LNCAP (cell line): Measurements from ENCODE around the gene ZFHX3.

Source experiments
- TF ChIP-seq, protein P1 (sequence below): fragments of 450-650 bp; IDR thresholded peaks from 2 replicates; pipeline ENCODE4 v1.5.1; 2017; ENCODE audit warnings: mild to moderate bottlenecking

Gene ZFHX3

DNA sequence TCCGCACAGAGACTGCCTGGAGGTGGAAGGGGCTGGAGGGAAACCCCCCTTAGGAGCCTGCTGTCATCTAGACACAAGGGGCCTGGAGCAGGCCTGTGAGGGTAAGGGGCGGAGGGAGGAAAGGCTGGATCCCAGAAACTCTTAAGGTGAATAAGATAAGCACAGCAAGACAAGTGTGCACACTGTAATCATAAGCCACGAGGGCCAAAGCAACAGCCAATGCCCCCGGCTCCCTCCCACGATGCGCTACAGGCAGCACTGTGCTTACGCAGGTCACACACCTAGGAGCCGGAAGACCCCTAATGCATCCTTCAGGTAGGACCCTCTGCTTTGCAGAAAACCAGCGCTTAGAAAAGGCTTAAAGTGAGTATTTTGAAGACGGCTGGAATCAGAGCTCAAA lies 24.6 kb downstream of the ZFHX3 start:
- TF ChIP-seq, protein P1, sequence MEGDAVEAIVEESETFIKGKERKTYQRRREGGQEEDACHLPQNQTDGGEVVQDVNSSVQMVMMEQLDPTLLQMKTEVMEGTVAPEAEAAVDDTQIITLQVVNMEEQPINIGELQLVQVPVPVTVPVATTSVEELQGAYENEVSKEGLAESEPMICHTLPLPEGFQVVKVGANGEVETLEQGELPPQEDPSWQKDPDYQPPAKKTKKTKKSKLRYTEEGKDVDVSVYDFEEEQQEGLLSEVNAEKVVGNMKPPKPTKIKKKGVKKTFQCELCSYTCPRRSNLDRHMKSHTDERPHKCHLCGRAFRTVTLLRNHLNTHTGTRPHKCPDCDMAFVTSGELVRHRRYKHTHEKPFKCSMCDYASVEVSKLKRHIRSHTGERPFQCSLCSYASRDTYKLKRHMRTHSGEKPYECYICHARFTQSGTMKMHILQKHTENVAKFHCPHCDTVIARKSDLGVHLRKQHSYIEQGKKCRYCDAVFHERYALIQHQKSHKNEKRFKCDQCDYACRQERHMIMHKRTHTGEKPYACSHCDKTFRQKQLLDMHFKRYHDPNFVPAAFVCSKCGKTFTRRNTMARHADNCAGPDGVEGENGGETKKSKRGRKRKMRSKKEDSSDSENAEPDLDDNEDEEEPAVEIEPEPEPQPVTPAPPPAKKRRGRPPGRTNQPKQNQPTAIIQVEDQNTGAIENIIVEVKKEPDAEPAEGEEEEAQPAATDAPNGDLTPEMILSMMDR: no peak

DNA sequence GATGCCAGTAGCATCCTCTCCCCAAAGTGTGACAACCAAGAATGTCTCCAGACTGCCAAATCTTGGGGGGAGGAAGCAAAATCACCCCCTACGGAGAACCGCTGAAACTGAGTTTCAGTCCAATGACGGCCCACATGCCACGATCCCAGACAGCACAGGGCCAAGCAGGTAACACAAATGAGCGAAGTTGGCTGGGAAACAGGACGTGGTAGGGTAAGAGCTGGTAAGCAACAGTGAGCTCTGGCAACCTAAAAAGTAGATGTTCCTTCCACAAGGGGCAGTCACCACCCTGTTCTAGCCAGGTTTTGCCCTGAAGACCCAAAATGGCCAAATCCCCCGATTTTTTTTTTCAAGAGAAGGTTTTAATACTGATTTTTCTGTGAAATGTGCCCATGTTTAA lies 25.4 kb downstream of the ZFHX3 start:
- TF ChIP-seq, protein P1: no peak

DNA sequence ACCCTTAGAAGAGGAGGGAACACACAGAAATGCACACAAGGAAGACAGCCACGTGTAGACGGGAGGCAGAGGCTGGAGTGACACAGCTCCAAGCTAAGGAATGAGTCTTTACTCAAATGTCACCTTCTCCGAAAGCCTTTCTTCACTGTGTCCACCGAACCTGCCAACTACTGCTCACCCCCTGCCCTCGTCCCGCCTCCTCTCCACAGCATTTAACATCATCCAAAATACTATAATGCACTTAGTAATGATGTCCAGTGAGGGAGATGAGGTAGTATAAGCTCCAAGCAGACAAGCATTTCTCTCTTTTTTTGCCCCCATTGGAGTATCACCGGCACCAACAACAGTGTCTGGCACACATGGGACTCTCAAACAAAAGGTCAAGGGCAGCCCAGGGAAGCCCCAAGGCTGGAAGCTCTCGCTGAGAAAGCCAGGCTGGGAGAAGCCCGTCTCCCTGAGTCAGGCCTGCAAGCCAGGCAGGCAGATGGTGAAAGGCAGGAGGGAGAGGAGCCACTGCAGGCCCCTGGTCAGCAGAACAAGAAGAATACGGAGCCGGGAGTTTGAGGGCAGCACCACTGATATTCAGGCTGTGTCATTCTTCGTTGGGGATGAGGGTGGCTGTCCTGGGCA lies 25.9 kb downstream of the ZFHX3 start:
- TF ChIP-seq, protein P1: no peak

- TF ChIP-seq, protein P1: no peak
Observed at GRCh38 chr16:73020409-73020884, 27.5 kb downstream of the ZFHX3 start.

DNA sequence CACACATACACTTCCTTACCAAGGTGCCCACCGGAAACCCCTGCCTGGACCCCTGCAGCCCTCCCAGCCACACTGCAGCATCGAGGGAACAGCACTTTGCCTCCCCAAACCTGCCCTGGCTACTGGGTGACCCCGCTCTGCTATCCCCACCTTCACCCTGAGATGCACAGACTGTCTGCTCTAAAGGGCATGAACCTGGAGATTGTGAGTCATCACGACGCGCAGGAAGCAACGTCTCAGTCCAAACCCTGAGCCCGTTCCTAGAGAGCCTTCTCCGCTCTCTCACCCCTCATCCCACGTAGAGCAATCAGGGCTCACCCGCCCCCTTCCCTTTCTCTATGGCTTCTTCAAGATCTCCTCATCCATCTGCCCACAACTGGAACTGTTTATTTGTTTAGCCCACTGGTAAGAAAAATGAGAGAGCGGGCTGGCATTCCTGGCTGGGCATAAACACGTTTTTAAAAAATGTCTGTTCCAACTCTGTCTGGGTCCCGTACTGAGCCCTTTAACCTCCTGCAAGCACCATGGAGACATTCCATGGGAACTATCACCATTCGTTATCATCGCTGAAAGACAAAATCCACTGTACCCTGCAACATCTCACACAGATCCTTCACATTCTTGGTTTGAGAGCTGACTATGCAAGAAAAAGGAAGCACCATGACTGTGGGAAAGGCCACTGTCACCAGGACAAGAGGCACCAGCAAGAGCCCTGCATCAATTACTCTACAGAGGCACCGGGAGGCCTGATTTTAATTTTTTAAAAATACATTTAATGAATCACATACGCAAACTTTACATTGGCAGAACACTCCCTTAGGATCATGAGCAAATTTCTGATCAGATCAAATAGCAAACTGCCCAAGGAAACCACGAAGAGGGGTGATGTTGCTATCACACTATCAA lies 28.2 kb downstream of the ZFHX3 start:
- TF ChIP-seq, protein P1: no peak

DNA sequence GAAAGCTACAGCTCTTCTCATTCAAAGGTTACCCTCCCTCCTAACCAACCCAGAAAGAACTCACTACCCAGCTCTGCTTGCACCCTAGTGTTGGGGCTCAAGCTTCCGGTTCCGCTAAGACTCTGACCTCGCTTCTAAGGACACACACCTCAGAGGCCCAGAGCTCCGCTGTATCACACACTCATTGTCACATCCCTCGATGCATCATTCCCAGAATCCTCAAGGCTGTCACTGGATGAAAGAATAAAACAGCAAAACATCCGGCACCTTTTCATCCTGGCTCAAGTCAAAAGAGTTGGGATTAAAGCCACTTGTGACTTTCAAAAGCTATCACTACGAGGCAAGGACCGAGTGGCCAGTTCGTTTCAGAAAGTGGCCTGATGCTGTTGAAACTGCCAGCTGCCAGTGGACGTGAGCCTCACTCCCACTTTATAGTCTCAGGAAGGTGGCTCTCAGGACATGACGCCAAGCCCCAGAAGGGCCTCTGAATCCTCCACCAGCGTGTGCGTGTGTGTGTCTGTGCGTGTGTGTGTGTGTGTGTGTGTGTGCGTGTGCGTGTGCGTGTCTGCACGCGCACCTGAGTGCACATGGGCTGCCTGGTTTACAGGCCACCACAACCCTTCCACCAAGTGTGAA lies 29.0 kb downstream of the ZFHX3 start:
- TF ChIP-seq, protein P1: no peak

DNA sequence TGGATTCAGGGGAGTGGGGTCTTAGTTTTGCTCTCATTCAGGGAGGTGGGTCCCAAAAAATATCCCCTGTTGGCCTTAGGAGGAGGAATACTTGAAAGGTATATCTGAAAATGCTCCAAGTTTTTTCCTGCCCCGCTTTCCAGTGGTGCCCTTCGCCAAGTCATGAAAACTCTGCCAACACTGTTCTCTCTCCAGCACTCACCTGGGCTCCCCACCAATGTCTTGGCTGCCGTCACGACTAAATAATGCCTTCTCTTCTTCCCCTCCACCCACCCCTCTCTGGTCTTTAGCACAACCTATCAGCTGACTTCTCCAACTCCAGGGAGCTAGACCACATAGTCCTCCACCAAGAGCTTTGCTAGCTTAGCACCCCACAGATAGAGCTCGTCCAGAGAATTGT lies 30.6 kb downstream of the ZFHX3 start:
- TF ChIP-seq, protein P1: no peak
